ENCODE results near the gene SEMA3F.

- TF ChIP-seq, protein P1, sequence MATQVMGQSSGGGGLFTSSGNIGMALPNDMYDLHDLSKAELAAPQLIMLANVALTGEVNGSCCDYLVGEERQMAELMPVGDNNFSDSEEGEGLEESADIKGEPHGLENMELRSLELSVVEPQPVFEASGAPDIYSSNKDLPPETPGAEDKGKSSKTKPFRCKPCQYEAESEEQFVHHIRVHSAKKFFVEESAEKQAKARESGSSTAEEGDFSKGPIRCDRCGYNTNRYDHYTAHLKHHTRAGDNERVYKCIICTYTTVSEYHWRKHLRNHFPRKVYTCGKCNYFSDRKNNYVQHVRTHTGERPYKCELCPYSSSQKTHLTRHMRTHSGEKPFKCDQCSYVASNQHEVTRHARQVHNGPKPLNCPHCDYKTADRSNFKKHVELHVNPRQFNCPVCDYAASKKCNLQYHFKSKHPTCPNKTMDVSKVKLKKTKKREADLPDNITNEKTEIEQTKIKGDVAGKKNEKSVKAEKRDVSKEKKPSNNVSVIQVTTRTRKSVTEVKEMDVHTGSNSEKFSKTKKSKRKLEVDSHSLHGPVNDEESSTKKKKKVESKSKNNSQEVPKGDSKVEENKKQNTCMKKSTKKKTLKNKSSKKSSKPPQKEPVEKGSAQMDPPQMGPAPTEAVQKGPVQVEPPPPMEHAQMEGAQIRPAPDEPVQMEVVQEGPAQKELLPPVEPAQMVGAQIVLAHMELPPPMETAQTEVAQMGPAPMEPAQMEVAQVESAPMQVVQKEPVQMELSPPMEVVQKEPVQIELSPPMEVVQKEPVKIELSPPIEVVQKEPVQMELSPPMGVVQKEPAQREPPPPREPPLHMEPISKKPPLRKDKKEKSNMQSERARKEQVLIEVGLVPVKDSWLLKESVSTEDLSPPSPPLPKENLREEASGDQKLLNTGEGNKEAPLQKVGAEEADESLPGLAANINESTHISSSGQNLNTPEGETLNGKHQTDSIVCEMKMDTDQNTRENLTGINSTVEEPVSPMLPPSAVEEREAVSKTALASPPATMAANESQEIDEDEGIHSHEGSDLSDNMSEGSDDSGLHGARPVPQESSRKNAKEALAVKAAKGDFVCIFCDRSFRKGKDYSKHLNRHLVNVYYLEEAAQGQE (IDR thresholded peaks at IDR 0.05; ENCODE audit: low read depth): no peak
- no peak for TF ChIP-seq RAD21 (IDR thresholded peaks at IDR 0.05; ENCODE audit: low read depth)
- no peak for TF ChIP-seq TAF1 (IDR thresholded peaks at IDR 0.05; ENCODE audit: low read depth)
- no peak for TF ChIP-seq YY1 (IDR thresholded peaks at IDR 0.05; ENCODE audit: low read depth)
- no peak for TF ChIP-seq ZBTB7A (IDR thresholded peaks at IDR 0.05; ENCODE audit: low read depth)
Observed at GRCh38 chr3:50124800-50125178, 30.3 kb upstream of the SEMA3F start.
